ENCODE data around the gene CDC42BPG. TPM values are rescaled to one million over a fixed set of nuclear protein-coding genes. Genes with fewer than 3 reads are reported as not detected.
A peak's percentile ranks its signal among the peaks of the same experiment; 100 is the strongest.

Gene CDC42BPG
- total RNA-seq, 3 donors from 2014 or later, result 0.13 to 0.33 (median 0.18) TPM

- Mint-ChIP-seq H3K36me3 (ENCODE audit: insufficient read depth) (no peaks in the 10 kb centered on the region), H3K4me3 (peak overlapping the region; percentile 14), H3K9me3 (no peaks in the 10 kb centered on the region), H3K4me1 (ENCODE audit: low read depth) (peaks cover 36% of the 10 kb centered on the region), H3K27me3 (ENCODE audit: low read depth) (no peaks in the 10 kb centered on the region)
- no peak for DNase-seq
- ATAC-seq, result peak; percentile 78 to 82
Measured at GRCh38 chr11:64885367-64886286, 41.2 kb upstream of the CDC42BPG start.

GRCh38 chr11:64884019-64884418 is 39.6 kb upstream of the CDC42BPG start:
- Mint-ChIP-seq H3K36me3 (ENCODE audit: insufficient read depth) (no peaks in the 10 kb centered on the region), H3K9me3 (no peaks in the 10 kb centered on the region), H3K27me3 (ENCODE audit: low read depth) (no peaks in the 10 kb centered on the region), H3K4me1 (ENCODE audit: low read depth) (peaks cover 52% of the 10 kb centered on the region), H3K4me3 (no peak overlapping the region)
- DNase-seq (no peak), ATAC-seq (no peak)

DNA sequence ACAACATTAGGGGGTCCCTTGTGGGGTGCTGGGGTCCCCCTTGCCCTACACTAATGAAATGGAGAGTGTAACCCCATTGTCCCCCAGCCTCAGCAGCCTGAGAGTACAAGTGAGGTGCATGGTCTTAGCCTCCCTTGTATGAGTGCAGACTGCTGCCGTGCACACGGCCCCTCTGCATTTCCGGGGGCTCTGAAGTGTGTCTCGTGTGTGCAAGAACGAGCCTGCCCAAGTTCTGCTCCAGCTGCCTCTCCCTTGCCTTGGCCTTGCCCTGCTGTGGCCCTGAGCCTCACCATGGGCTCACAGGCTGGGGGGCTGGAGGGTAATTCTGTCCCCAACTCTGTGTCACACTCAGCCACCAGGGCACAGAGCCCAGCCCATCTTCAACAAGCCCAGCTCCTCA is 39.1 kb upstream of the CDC42BPG start:
- Mint-ChIP-seq H3K4me1 (ENCODE audit: low read depth) (peaks cover 55% of the 10 kb centered on the region), H3K27me3 (ENCODE audit: low read depth) (no peaks in the 10 kb centered on the region), H3K4me3 (no peak overlapping the region), H3K36me3 (ENCODE audit: insufficient read depth) (no peaks in the 10 kb centered on the region), H3K9me3 (no peaks in the 10 kb centered on the region)
- ATAC-seq (no peak), DNase-seq (no peak)

- no peaks in the 10 kb centered on the region for H3K27me3 Mint-ChIP-seq (ENCODE audit: low read depth)
- H3K4me3 Mint-ChIP-seq, result no peak overlapping the region
- ATAC-seq (no peak), DNase-seq (no peak)
- H3K4me1 Mint-ChIP-seq (ENCODE audit: low read depth), result peaks cover 47% of the 10 kb centered on the region
- H3K9me3 Mint-ChIP-seq, result no peaks in the 10 kb centered on the region
- H3K36me3 Mint-ChIP-seq (ENCODE audit: insufficient read depth), result no peaks in the 10 kb centered on the region
Measured at GRCh38 chr11:64882243-64882642, 37.8 kb upstream of the CDC42BPG start.

DNA sequence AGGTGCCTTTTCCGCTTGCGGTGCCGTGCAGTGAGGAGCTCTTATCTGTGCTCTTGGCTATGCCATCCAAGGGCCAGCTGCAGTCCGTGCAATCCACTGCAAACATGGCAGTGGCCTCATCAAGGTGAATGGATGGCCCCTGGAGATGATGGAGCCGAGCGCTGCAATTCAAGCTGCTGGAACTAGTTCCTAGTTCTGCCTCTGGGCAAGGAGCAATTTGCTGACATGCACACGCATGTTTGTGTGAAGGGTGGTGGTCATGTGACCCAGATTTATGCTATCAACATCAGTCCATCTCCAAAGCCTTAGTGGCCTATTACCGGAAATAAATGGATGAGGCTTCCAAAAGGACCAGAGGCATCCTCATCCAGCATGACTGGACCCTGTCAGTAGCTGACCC is 37.0 kb upstream of the CDC42BPG start:
- Mint-ChIP-seq H3K4me3 (no peak overlapping the region), H3K9me3 (no peaks in the 10 kb centered on the region), H3K36me3 (ENCODE audit: insufficient read depth) (peaks cover 6% of the 10 kb centered on the region), H3K27me3 (ENCODE audit: low read depth) (no peaks in the 10 kb centered on the region), H3K4me1 (ENCODE audit: low read depth) (peaks cover 53% of the 10 kb centered on the region)
- no peak for DNase-seq
- ATAC-seq, result no peak

- Mint-ChIP-seq H3K36me3 (ENCODE audit: insufficient read depth) (peaks cover 8% of the 10 kb centered on the region), H3K9me3 (no peaks in the 10 kb centered on the region), H3K4me1 (ENCODE audit: low read depth) (peaks cover 56% of the 10 kb centered on the region), H3K4me3 (peak overlapping the region; percentile 91), H3K27me3 (ENCODE audit: low read depth) (no peaks in the 10 kb centered on the region)
- no peak for DNase-seq
- ATAC-seq, result no peak
Measured at GRCh38 chr11:64880240-64881001, 36.0 kb upstream of the CDC42BPG start.

GRCh38 chr11:64879244-64879900 is 34.9 kb upstream of the CDC42BPG start:
- ATAC-seq, result no peak
- Mint-ChIP-seq H3K4me1 (ENCODE audit: low read depth) (peaks cover 57% of the 10 kb centered on the region), H3K36me3 (ENCODE audit: insufficient read depth) (peaks cover 11% of the 10 kb centered on the region), H3K4me3 (peak overlapping the region; percentile 91), H3K9me3 (no peaks in the 10 kb centered on the region), H3K27me3 (ENCODE audit: low read depth) (no peaks in the 10 kb centered on the region)
- DNase-seq, result no peak

GRCh38 chr11:64878494-64879243 is 34.2 kb upstream of the CDC42BPG start, which contains the start of gene EHD1:
Gene EHD1, minus strand, starts transcription at chr11:64878621. Its CDS starts 157 bp downstream, at chr11:64878464.
- ATAC-seq, result peak; percentile 84 to 87
- Mint-ChIP-seq H3K4me3 (peak within 1 kb of the TSS; percentile 91), H3K27me3 (ENCODE audit: low read depth) (no peaks in the 10 kb centered on the region), H3K36me3 (ENCODE audit: insufficient read depth) (peaks cover 14% of the 10 kb centered on the region), H3K9me3 (no peaks in the 10 kb centered on the region), H3K4me1 (ENCODE audit: low read depth) (peaks cover 59% of the 10 kb centered on the region)
- peak; percentile 100 for DNase-seq

- Mint-ChIP-seq H3K27me3 (ENCODE audit: low read depth) (no peaks in the 10 kb centered on the region), H3K4me3 (peak overlapping the region; percentile 91), H3K4me1 (ENCODE audit: low read depth) (peaks cover 64% of the 10 kb centered on the region), H3K9me3 (no peaks in the 10 kb centered on the region), H3K36me3 (ENCODE audit: insufficient read depth) (peaks cover 17% of the 10 kb centered on the region)
- ATAC-seq, result peak; percentile 16 to 20
- DNase-seq, result no peak
Measured at GRCh38 chr11:64878223-64878493, 33.7 kb upstream of the CDC42BPG start.

DNA sequence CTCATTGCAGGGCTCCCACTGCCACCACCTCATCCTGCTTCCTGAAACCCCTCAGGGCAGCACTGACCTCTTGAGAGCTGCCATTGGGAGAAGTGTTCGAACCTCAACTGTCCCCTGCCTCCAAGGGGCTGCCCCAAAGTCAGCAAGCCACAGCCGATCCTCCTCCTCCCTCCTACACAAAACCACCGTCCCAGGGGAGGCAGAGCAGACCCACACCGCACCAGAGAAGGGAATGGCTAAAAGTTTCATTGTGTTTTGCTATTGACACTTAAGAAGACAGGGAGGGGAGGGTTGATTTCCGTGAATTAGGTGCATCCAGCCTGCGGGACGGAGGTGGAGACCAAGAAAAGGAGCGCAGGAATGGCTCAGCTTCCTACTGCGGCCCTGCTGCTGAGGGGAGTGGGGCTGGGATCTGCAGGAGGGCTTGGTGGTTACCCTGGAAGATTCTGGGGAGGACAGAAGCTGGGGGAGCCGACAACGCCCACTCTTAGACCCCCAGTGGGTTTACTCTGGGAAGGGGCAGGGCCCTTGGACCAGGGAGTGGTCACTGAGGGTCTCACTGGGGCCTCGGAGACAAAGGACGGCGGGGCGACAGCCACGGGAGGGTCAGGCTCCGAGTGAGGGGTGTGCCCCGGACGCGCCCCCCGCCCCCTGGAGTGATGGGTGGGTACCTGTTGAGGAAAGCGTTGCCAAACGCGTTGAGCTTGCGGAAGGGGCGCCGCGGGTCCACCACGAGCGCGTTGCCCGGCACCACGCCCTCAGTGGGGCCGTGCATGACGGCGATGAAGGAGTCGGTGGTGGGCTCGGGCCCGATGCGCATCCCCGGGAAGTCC is 33.2 kb upstream of the CDC42BPG start:
- DNase-seq (no peak), ATAC-seq (peak; percentile 2 to 10)
- Mint-ChIP-seq H3K27me3 (ENCODE audit: low read depth) (no peaks in the 10 kb centered on the region), H3K4me3 (peak overlapping the region; percentile 91), H3K36me3 (ENCODE audit: insufficient read depth) (peaks cover 21% of the 10 kb centered on the region), H3K4me1 (ENCODE audit: low read depth) (peaks cover 69% of the 10 kb centered on the region), H3K9me3 (no peaks in the 10 kb centered on the region)

DNA sequence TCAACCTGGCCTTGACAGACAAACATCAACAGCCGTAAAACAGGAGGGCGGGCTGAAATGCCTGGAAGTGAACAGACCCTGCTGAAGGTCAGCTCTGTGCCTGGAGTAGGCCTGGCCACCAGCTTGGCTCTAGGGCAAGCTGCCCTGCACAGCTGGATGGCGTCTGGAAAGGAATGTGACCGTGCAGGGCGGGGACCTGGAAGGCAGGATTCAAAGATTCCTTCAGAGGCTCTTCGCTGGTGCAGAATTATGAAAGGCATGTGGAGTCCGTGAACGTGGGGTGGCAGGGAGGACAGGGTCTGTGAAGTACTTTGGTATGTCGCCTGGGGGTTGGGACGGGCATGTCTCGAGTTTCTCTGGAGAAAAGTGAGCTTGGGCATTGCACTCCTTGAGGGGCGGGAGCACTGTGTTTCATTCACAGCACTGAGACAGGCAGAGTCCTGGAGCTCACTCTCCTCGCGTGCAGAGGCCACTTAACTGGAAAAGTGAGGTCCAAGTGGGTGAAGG is 32.4 kb upstream of the CDC42BPG start:
- Mint-ChIP-seq H3K4me1 (ENCODE audit: low read depth) (peaks cover 75% of the 10 kb centered on the region), H3K4me3 (peak overlapping the region; percentile 91), H3K27me3 (ENCODE audit: low read depth) (no peaks in the 10 kb centered on the region), H3K9me3 (no peaks in the 10 kb centered on the region), H3K36me3 (ENCODE audit: insufficient read depth) (peaks cover 23% of the 10 kb centered on the region)
- no peak for DNase-seq
- no peak for ATAC-seq

GRCh38 chr11:64876229-64876750 is 31.8 kb upstream of the CDC42BPG start:
- Mint-ChIP-seq H3K4me3 (peak overlapping the region; percentile 91), H3K9me3 (no peaks in the 10 kb centered on the region), H3K36me3 (ENCODE audit: insufficient read depth) (peaks cover 26% of the 10 kb centered on the region), H3K27me3 (ENCODE audit: low read depth) (no peaks in the 10 kb centered on the region), H3K4me1 (ENCODE audit: low read depth) (peaks cover 78% of the 10 kb centered on the region)
- ATAC-seq (no peak), DNase-seq (no peak)

All from activated T-cell treated with anti-CD3 and anti-CD28 coated beads, Interleukin-2, amount 50 U/mL, for 4 hours (primary cell).